Measurements from ENCODE around the gene ATP6V0A4.

- TF ChIP-seq FOXM1 (IDR thresholded peaks at IDR 0.05; ENCODE audit: borderline replicate concordance) (no peak), FOXA1 (IDR thresholded peaks at IDR 0.05) (no peak), NFRKB (IDR thresholded peaks at IDR 0.05) (no peak), SP1 (IDR thresholded peaks at IDR 0.05) (no peak), ARNT (IDR thresholded peaks at IDR 0.05) (no peak), CTBP1 (IDR thresholded peaks at IDR 0.05; ENCODE audit: borderline replicate concordance) (no peak), BHLHE40 (IDR thresholded peaks at IDR 0.05; ENCODE audit: borderline replicate concordance) (no peak)
- TF ChIP-seq, protein P1, sequence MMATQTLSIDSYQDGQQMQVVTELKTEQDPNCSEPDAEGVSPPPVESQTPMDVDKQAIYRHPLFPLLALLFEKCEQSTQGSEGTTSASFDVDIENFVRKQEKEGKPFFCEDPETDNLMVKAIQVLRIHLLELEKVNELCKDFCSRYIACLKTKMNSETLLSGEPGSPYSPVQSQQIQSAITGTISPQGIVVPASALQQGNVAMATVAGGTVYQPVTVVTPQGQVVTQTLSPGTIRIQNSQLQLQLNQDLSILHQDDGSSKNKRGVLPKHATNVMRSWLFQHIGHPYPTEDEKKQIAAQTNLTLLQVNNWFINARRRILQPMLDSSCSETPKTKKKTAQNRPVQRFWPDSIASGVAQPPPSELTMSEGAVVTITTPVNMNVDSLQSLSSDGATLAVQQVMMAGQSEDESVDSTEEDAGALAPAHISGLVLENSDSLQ (IDR thresholded peaks at IDR 0.05): no peak
These were observed 30.3 kb upstream of the ATP6V0A4 start for GRCh38 chr7:138828302-138828701.
